K562 (cell line): ENCODE data around the gene HIP1R. TPM values are rescaled to one million over a fixed set of nuclear protein-coding genes. Genes with fewer than 3 reads are reported as not detected.

ENCODE experiments used
- JUND ChIP-seq, 2 experiments: IDR thresholded peaks; 2 replicates in 1 of 2; 3 replicates in 1 of 2; pipeline ENCODE4 v1.6.1; 2011; ENCODE audit warnings: borderline replicate concordance in 2 of 2, low read depth in 2 of 2, low read length in 2 of 2, improper control_type of control experiment in 1 of 2, missing biosample characterization in 1 of 2, missing genetic modification characterization in 1 of 2, missing genetic modification reagents in 1 of 2
- ZNF384 ChIP-seq: IDR thresholded peaks from 2 replicates; pipeline ENCODE4 v1.6.1; 2012; ENCODE audit warnings: low read depth, low read length, improper control_type of control experiment
- polyA plus RNA-seq, 8 experiments: library from polyadenylated mRNA; depleted of rRNA in 4 of 8; stranded (reverse) in 5 of 8; unstranded in 3 of 8; fragments of >200 nt; fragmentation: Nextera tagmentation in 2 of 8; fragmentation: Illumina TruSeq in 1 of 8; extraction: Ambion mirVana in 2 of 8; extraction: Trizol in 1 of 8; gene quantifications; 2 replicates each; pipeline versions ENCODE4 v1.2.1 to v1.2.3, GENCODE V29; 2011 to 2014; ENCODE audit warnings: inconsistent platforms in 1 of 8, missing spikeins in 1 of 8
- total RNA-seq, 7 experiments: library from RNA; depleted of rRNA in 6 of 7; stranded (reverse); fragments of >200 nt in 6 of 7; fragmentation: Illumina TruSeq in 2 of 7; extraction: Trizol in 2 of 7; gene quantifications; 2 replicates each; pipeline versions ENCODE4 v1.2.1 to v1.2.3, GENCODE V29; 2011 to 2021; ENCODE audit warnings: low replicate concordance in 1 of 7
- TF ChIP-seq, protein P1 (sequence below): fragments of 450-650 bp; IDR thresholded peaks from 2 replicates; pipeline ENCODE4 v1.6.1; 2016; ENCODE audit warnings: mild to moderate bottlenecking, moderate library complexity
- TF ChIP-seq, protein P2 (sequence below): sonication (generic); formaldehyde crosslinking; IDR thresholded peaks from 2 replicates; pipeline ENCODE4 v1.8.0; 2022; ENCODE audit warnings: mild to moderate bottlenecking, missing genetic modification reagents
- TF ChIP-seq, protein P3 (sequence below): sonication (generic); formaldehyde crosslinking; IDR thresholded peaks from 2 replicates; pipeline ENCODE4 v1.8.0; 2022; ENCODE audit warnings: missing genetic modification reagents, mild to moderate bottlenecking, borderline replicate concordance

The HIP1R gene
- total and polyA plus RNA-seq, 9 of the 15 experiments (the other 6 are each of a cell fraction or from before 2014, with no cell fraction given): 0.15 to 31.0 (median 14.2) TPM

- TF ChIP-seq, protein P1, sequence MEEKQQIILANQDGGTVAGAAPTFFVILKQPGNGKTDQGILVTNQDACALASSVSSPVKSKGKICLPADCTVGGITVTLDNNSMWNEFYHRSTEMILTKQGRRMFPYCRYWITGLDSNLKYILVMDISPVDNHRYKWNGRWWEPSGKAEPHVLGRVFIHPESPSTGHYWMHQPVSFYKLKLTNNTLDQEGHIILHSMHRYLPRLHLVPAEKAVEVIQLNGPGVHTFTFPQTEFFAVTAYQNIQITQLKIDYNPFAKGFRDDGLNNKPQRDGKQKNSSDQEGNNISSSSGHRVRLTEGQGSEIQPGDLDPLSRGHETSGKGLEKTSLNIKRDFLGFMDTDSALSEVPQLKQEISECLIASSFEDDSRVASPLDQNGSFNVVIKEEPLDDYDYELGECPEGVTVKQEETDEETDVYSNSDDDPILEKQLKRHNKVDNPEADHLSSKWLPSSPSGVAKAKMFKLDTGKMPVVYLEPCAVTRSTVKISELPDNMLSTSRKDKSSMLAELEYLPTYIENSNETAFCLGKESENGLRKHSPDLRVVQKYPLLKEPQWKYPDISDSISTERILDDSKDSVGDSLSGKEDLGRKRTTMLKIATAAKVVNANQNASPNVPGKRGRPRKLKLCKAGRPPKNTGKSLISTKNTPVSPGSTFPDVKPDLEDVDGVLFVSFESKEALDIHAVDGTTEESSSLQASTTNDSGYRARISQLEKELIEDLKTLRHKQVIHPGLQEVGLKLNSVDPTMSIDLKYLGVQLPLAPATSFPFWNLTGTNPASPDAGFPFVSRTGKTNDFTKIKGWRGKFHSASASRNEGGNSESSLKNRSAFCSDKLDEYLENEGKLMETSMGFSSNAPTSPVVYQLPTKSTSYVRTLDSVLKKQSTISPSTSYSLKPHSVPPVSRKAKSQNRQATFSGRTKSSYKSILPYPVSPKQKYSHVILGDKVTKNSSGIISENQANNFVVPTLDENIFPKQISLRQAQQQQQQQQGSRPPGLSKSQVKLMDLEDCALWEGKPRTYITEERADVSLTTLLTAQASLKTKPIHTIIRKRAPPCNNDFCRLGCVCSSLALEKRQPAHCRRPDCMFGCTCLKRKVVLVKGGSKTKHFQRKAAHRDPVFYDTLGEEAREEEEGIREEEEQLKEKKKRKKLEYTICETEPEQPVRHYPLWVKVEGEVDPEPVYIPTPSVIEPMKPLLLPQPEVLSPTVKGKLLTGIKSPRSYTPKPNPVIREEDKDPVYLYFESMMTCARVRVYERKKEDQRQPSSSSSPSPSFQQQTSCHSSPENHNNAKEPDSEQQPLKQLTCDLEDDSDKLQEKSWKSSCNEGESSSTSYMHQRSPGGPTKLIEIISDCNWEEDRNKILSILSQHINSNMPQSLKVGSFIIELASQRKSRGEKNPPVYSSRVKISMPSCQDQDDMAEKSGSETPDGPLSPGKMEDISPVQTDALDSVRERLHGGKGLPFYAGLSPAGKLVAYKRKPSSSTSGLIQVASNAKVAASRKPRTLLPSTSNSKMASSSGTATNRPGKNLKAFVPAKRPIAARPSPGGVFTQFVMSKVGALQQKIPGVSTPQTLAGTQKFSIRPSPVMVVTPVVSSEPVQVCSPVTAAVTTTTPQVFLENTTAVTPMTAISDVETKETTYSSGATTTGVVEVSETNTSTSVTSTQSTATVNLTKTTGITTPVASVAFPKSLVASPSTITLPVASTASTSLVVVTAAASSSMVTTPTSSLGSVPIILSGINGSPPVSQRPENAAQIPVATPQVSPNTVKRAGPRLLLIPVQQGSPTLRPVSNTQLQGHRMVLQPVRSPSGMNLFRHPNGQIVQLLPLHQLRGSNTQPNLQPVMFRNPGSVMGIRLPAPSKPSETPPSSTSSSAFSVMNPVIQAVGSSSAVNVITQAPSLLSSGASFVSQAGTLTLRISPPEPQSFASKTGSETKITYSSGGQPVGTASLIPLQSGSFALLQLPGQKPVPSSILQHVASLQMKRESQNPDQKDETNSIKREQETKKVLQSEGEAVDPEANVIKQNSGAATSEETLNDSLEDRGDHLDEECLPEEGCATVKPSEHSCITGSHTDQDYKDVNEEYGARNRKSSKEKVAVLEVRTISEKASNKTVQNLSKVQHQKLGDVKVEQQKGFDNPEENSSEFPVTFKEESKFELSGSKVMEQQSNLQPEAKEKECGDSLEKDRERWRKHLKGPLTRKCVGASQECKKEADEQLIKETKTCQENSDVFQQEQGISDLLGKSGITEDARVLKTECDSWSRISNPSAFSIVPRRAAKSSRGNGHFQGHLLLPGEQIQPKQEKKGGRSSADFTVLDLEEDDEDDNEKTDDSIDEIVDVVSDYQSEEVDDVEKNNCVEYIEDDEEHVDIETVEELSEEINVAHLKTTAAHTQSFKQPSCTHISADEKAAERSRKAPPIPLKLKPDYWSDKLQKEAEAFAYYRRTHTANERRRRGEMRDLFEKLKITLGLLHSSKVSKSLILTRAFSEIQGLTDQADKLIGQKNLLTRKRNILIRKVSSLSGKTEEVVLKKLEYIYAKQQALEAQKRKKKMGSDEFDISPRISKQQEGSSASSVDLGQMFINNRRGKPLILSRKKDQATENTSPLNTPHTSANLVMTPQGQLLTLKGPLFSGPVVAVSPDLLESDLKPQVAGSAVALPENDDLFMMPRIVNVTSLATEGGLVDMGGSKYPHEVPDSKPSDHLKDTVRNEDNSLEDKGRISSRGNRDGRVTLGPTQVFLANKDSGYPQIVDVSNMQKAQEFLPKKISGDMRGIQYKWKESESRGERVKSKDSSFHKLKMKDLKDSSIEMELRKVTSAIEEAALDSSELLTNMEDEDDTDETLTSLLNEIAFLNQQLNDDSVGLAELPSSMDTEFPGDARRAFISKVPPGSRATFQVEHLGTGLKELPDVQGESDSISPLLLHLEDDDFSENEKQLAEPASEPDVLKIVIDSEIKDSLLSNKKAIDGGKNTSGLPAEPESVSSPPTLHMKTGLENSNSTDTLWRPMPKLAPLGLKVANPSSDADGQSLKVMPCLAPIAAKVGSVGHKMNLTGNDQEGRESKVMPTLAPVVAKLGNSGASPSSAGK: no peak
- TF ChIP-seq, protein P2, sequence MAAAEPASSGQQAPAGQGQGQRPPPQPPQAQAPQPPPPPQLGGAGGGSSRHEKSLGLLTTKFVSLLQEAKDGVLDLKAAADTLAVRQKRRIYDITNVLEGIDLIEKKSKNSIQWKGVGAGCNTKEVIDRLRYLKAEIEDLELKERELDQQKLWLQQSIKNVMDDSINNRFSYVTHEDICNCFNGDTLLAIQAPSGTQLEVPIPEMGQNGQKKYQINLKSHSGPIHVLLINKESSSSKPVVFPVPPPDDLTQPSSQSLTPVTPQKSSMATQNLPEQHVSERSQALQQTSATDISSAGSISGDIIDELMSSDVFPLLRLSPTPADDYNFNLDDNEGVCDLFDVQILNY (CRISPR knock-in tag): no peak
- TF ChIP-seq JUND (IDR thresholded peaks at IDR 0.05; ENCODE audit: borderline replicate concordance, low read depth, low read length): no peak
- no peak for TF ChIP-seq JUND (tag; IDR thresholded peaks at IDR 0.05; ENCODE audit: borderline replicate concordance, low read depth, low read length)
- TF ChIP-seq ZNF384: no peak
- TF ChIP-seq, protein P3, sequence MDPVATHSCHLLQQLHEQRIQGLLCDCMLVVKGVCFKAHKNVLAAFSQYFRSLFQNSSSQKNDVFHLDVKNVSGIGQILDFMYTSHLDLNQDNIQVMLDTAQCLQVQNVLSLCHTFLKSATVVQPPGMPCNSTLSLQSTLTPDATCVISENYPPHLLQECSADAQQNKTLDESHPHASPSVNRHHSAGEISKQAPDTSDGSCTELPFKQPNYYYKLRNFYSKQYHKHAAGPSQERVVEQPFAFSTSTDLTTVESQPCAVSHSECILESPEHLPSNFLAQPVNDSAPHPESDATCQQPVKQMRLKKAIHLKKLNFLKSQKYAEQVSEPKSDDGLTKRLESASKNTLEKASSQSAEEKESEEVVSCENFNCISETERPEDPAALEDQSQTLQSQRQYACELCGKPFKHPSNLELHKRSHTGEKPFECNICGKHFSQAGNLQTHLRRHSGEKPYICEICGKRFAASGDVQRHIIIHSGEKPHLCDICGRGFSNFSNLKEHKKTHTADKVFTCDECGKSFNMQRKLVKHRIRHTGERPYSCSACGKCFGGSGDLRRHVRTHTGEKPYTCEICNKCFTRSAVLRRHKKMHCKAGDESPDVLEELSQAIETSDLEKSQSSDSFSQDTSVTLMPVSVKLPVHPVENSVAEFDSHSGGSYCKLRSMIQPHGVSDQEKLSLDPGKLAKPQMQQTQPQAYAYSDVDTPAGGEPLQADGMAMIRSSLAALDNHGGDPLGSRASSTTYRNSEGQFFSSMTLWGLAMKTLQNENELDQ (CRISPR knock-in tag): no peak
These were observed 49.8 kb upstream of the HIP1R start (continued) for GRCh38 chr12:122785503-122785902.
